IPS-15b (cell line): ENCODE results near the gene HYCC2.
"Not testable (repeated sequence)": the region's sequence is repeated elsewhere in the genome, so short reads cannot be mapped to it uniquely, and the experiment has no call there.

Experiments
- H3K27me3 ChIP-seq: one replicate; pipeline ENCODE4 v1.6.1; 2013; ENCODE audit warnings: low read length; ENCODE audit not compliant: control insufficient read depth, insufficient read depth
- H3K36me3 ChIP-seq: one replicate; pipeline ENCODE4 v1.6.1; 2013; ENCODE audit warnings: low read length; ENCODE audit not compliant: control insufficient read depth, insufficient read depth
- H3K4me1 ChIP-seq: one replicate; pipeline ENCODE4 v1.6.1; 2013; ENCODE audit warnings: mild to moderate bottlenecking, low read length; ENCODE audit not compliant: control insufficient read depth, insufficient read depth
- H3K4me3 ChIP-seq: one replicate; pipeline ENCODE4 v1.5.1; 2013; ENCODE audit warnings: low read depth, low read length
- H3K9ac ChIP-seq: one replicate; pipeline ENCODE4 v1.6.1; 2013; ENCODE audit warnings: low read depth, mild to moderate bottlenecking, low read length
- H3K9me3 ChIP-seq: one replicate; pipeline ENCODE4 v1.6.1; 2013; ENCODE audit warnings: mild to moderate bottlenecking, low read length; ENCODE audit not compliant: control insufficient read depth, insufficient read depth

The HYCC2 gene

GRCh38 chr2:201064797-201065329 lies 6.6 kb downstream of the HYCC2 start:
- Histone ChIP-seq H3K36me3 (no peaks in the 10 kb centered on the region), H3K4me3 (no peak overlapping the region), H3K4me1 (no peaks in the 10 kb centered on the region), H3K9me3 (no peaks in the 10 kb centered on the region), H3K9ac (no peak overlapping the region), H3K27me3 (no peaks in the 10 kb centered on the region)

GRCh38 chr2:201063516-201063915 lies 8.0 kb downstream of the HYCC2 start:
- not testable (repeated sequence) for H3K36me3 ChIP-seq, H3K27me3 ChIP-seq, H3K9ac ChIP-seq, H3K9me3 ChIP-seq, H3K4me1 ChIP-seq, H3K4me3 ChIP-seq

GRCh38 chr2:201059961-201060755 lies 11.3 kb downstream of the HYCC2 start:
- Histone ChIP-seq H3K9ac (no peak overlapping the region), H3K4me3 (no peak overlapping the region), H3K36me3 (no peaks in the 10 kb centered on the region), H3K27me3 (no peaks in the 10 kb centered on the region), H3K4me1 (no peaks in the 10 kb centered on the region), H3K9me3 (no peaks in the 10 kb centered on the region)

DNA sequence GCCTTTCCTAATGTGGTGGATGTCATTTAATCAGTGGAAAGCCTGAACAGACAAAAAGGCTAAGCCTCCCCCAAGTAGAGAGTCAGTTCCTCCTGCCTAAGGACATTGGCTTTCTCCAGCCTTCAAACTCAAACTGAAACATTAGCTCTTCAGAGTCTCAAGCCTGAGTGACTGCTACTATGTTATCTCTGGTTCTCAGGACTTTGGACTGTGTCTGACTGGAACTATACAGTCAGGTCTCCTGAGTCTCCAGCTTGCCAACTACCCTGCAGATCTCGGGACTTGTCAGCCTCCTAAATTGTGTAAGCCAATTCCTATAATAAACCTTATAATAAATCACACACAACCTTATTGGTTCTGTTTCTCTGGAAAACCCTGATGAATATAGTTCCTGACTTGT lies 12.6 kb downstream of the HYCC2 start:
- H3K36me3 ChIP-seq, result no peaks in the 10 kb centered on the region
- no peaks in the 10 kb centered on the region for H3K4me1 ChIP-seq
- no peak overlapping the region for H3K9ac ChIP-seq
- H3K4me3 ChIP-seq, result no peak overlapping the region
- H3K27me3 ChIP-seq, result no peaks in the 10 kb centered on the region
- H3K9me3 ChIP-seq, result no peaks in the 10 kb centered on the region

GRCh38 chr2:201057715-201058248 lies 13.7 kb downstream of the HYCC2 start:
- Histone ChIP-seq H3K36me3 (no peaks in the 10 kb centered on the region), H3K27me3 (no peaks in the 10 kb centered on the region), H3K4me3 (no peak overlapping the region), H3K9me3 (no peaks in the 10 kb centered on the region), H3K9ac (no peak overlapping the region), H3K4me1 (no peaks in the 10 kb centered on the region)

DNA sequence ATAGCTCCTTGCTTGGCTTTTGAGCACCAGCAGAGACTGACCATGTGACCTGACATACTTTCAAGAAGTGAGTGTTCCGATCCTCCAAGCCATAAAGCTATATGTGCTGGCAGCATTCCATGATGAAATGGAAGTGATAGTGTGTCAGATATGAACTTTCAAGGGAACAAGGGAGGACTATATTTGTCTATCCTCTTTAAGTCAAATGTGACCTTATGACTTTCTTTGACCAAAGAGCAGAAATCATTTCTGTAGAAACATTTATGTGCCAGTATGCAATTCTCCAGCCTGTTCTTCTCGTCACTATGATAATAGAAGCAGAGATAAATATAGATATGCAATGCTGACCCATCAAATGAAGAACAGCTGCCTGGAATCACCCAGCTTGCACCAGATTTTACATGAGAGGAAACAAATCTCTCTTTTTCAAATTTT lies 14.4 kb downstream of the HYCC2 start:
- Histone ChIP-seq H3K9ac (no peak overlapping the region), H3K36me3 (no peaks in the 10 kb centered on the region), H3K27me3 (no peaks in the 10 kb centered on the region), H3K4me1 (no peaks in the 10 kb centered on the region), H3K4me3 (no peak overlapping the region), H3K9me3 (no peaks in the 10 kb centered on the region)

- Histone ChIP-seq H3K36me3 (no peaks in the 10 kb centered on the region), H3K27me3 (no peaks in the 10 kb centered on the region), H3K9me3 (no peaks in the 10 kb centered on the region), H3K9ac (no peak overlapping the region), H3K4me1 (no peaks in the 10 kb centered on the region), H3K4me3 (no peak overlapping the region)
Measured at GRCh38 chr2:201049455-201049854, 22.0 kb downstream of the HYCC2 start.

DNA sequence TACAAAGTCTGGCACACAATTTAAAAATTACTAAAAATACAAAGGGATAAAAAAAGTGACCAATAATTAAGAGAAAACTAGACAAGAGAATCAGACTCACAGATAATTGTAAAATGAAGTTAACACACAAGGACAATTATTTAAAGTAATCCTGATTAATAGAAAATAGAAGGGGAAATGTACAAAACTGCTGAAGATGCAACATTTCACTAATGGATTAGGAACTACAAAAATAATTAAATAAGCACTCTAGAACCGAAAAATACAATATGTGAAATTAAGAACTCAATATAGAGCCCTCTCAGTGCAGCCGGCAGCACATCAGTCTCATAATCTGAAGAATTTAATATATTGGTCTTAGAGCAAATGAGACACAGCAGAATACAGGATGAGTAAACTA lies 24.6 kb downstream of the HYCC2 start:
- Histone ChIP-seq H3K27me3 (no peaks in the 10 kb centered on the region), H3K4me1 (no peaks in the 10 kb centered on the region), H3K36me3 (no peaks in the 10 kb centered on the region), H3K9ac (no peak overlapping the region), H3K4me3 (no peak overlapping the region), H3K9me3 (no peaks in the 10 kb centered on the region)

GRCh38 chr2:201043050-201043449 lies 28.4 kb downstream of the HYCC2 start:
- H3K4me3 ChIP-seq, result not testable (repeated sequence)

GRCh38 chr2:201042451-201042850 lies 29.0 kb downstream of the HYCC2 start:
- not testable (repeated sequence) for H3K27me3 ChIP-seq, H3K4me1 ChIP-seq, H3K9me3 ChIP-seq, H3K4me3 ChIP-seq, H3K9ac ChIP-seq, H3K36me3 ChIP-seq

More at GRCh38 chr2:201043050-201043449, 28.4 kb downstream of the HYCC2 start:
- not testable (repeated sequence) for H3K36me3 ChIP-seq, H3K9me3 ChIP-seq, H3K4me1 ChIP-seq, H3K9ac ChIP-seq, H3K27me3 ChIP-seq

GRCh38 chr2:201040867-201041628 lies 30.4 kb downstream of the HYCC2 start:
- Histone ChIP-seq H3K4me3 (no peak overlapping the region), H3K4me1 (no peaks in the 10 kb centered on the region), H3K9ac (no peak overlapping the region), H3K36me3 (no peaks in the 10 kb centered on the region), H3K9me3 (no peaks in the 10 kb centered on the region), H3K27me3 (no peaks in the 10 kb centered on the region)
